OCI-LY7 (cell line): ENCODE measurements around the gene CIROP. TPM values are rescaled to one million over a fixed set of nuclear protein-coding genes. Genes with fewer than 3 reads are reported as not detected.

Experiments
- BruUV-seq: library from RNA; stranded (reverse); fragments of 400-500 nt; replicated peaks from 2 replicates; lab custom pipeline; 2021; lab: Mats Ljungman, UMichigan
- CTCF ChIA-PET: fragments of 300-600 bp; sonication (Branson Sonifier 250); formaldehyde crosslinking; loops from one replicate; lab custom pipeline; 2022; ENCODE audit warnings: antibody characterized with exemption; ENCODE audit not compliant: unreplicated experiment; lab: Charles Lee
- POLR2A ChIA-PET: fragments of 300-600 bp; sonication (Branson Sonifier 250); formaldehyde crosslinking; loops from one replicate; lab custom pipeline; 2022; ENCODE audit warnings: antibody characterized with exemption; lab: Charles Lee
- DNase-seq: peaks from one replicate; pipeline ENCODE4 v3.0.0-alpha.2; 2015; ENCODE audit warnings: low spot score
- H2AFZ ChIP-seq: fragments of 200-600 bp; sonication (generic), shearing (Covaris generic); 2 replicates; pipeline ENCODE4 v1.6.1; 2014; ENCODE audit warnings: mild to moderate bottlenecking, antibody characterized with exemption, low read length, moderate library complexity
- H3K27ac ChIP-seq: fragments of 200-600 bp; sonication (generic); 2 replicates; pipeline ENCODE4 v1.5.1; 2014; ENCODE audit warnings: mixed run types, low read depth, mild to moderate bottlenecking, moderate library complexity, low read length, inconsistent platforms; ENCODE audit not compliant: poor library complexity, severe bottlenecking
- H3K36me3 ChIP-seq: fragments of 200-600 bp; sonication (generic); 2 replicates; pipeline ENCODE4 v1.6.1; 2014; ENCODE audit warnings: mild to moderate bottlenecking, antibody characterized with exemption, low read length, moderate library complexity, mixed read lengths; ENCODE audit not compliant: insufficient read depth
- H3K4me1 ChIP-seq: fragments of 200-600 bp; sonication (generic); 2 replicates; pipeline ENCODE4 v1.5.1; 2014; ENCODE audit warnings: mild to moderate bottlenecking, low read length; ENCODE audit not compliant: insufficient read depth, poor library complexity, severe bottlenecking
- H3K4me2 ChIP-seq: fragments of 200-600 bp; sonication (generic); 2 replicates; pipeline ENCODE4 v1.6.1; 2014; ENCODE audit warnings: mild to moderate bottlenecking, low read length
- H3K4me3 ChIP-seq: fragments of 200-600 bp; sonication (generic); 2 replicates; pipeline ENCODE4 v1.5.1; 2014; ENCODE audit warnings: mild to moderate bottlenecking, low read depth, low read length; ENCODE audit not compliant: poor library complexity, severe bottlenecking
- H3K79me2 ChIP-seq: fragments of 200-600 bp; sonication (generic); 2 replicates; pipeline ENCODE4 v1.6.1; 2016; ENCODE audit warnings: low read depth, mild to moderate bottlenecking, low read length, moderate library complexity, mixed read lengths; ENCODE audit not compliant: insufficient read depth
- H3K9me2 ChIP-seq: fragments of 200-600 bp; sonication (generic); 2 replicates; pipeline ENCODE4 v1.6.1; 2016; ENCODE audit warnings: mild to moderate bottlenecking, low read length, mixed read lengths; ENCODE audit not compliant: insufficient read depth
- H3K9me3 ChIP-seq: fragments of 200-600 bp; sonication (generic); 2 replicates; pipeline ENCODE4 v1.6.1; 2014; ENCODE audit warnings: mild to moderate bottlenecking, mixed run types, low read length, mixed read lengths
- H4K20me1 ChIP-seq: fragments of 200-600 bp; sonication (generic); 2 replicates; pipeline ENCODE4 v1.6.1; 2014; ENCODE audit warnings: mild to moderate bottlenecking, antibody characterized with exemption, low read length, moderate library complexity, mixed read lengths; ENCODE audit not compliant: insufficient read depth
- CTCF ChIP-seq: fragments of 200-600 bp; sonication (generic); conservative IDR thresholded peaks from 2 replicates; pipeline ENCODE4 v1.5.1; 2014; ENCODE audit warnings: mild to moderate bottlenecking, antibody characterized with exemption, low read length, moderate library complexity, mixed read lengths
- EZH2phosphoT487 ChIP-seq: fragments of 200-600 bp; sonication (generic); IDR thresholded peaks from 2 replicates; pipeline ENCODE4 v1.6.1; 2018; ENCODE audit warnings: low read depth, borderline replicate concordance, mild to moderate bottlenecking, mixed run types, antibody characterized with exemption, low read length, moderate library complexity, mixed read lengths
- intact Hi-C: fragments of 100-400 bp; cut with micrococcal nuclease; formaldehyde crosslinking; loops from one replicate; pipeline ENCODE4 v1.10.0; 2022; ENCODE audit not compliant: unreplicated experiment
- total RNA-seq, 2 experiments: library from RNA; depleted of rRNA in 1 of 2; stranded (reverse); fragments of >200 nt in 1 of 2; shearing (Covaris generic) in 1 of 2; gene quantifications; 2 replicates each; pipeline ENCODE4 v1.2.3, GENCODE V29; 2014 to 2022

The CIROP gene
- total RNA-seq, 2 experiments from 2014 or later, result not detected

GRCh38 chr14:23070262-23071129, 34.3 kb downstream of the CIROP start:
- Histone ChIP-seq H3K4me2 (peak overlapping the region; percentile 94), H2AFZ (no peak overlapping the region), H3K27ac (peak overlapping the region; percentile 42), H3K4me1 (peaks cover 29% of the 10 kb centered on the region), H3K36me3 (peaks cover 83% of the 10 kb centered on the region), H3K4me3 (peak overlapping the region; percentile 79), H3K79me2 (peaks cover 45% of the 10 kb centered on the region), H4K20me1 (0 out of 2 replicates have a peak, but pooled peaks cover 9% of the 10 kb centered on the region), H3K9me2 (no peaks in the 10 kb centered on the region), H3K9me3 (no peaks in the 10 kb centered on the region)
- DNase-seq, result no peak
- CTCF ChIA-PET, result interaction anchor here (0.6 to 1.4 kb wide), 6 partner anchors 12 to 250 kb away, joined by 3 to 8 read pairs (median 4); partner anchors contain the start of gene ACIN1
- intact Hi-C loops, result loop anchor here (2.0 to 5.0 kb wide), 2 partner anchors 24 to 232 kb away; partner anchors contain the start of genes ACIN1, C14orf119 and PPP1R3E
- BruUV-seq, result no TSS peak
- TF ChIP-seq CTCF, result no peak
- TF ChIP-seq EZH2phosphoT487, result no peak
- POLR2A ChIA-PET, result interaction anchor here (0.6 to 1.6 kb wide), 7 partner anchors 12 to 230 kb away, joined by 3 to 10 read pairs (median 3); partner anchors contain the start of gene SLC7A8

- Histone ChIP-seq H3K4me1 (peaks cover 29% of the 10 kb centered on the region), H3K9me2 (no peaks in the 10 kb centered on the region), H3K4me2 (peak overlapping the region; percentile 42; the same call in 1 of the 2 replicates), H3K36me3 (peaks cover 83% of the 10 kb centered on the region), H3K79me2 (peaks cover 45% of the 10 kb centered on the region), H2AFZ (no peak overlapping the region), H3K9me3 (no peaks in the 10 kb centered on the region), H4K20me1 (0 out of 2 replicates have a peak, but pooled peaks cover 9% of the 10 kb centered on the region), H3K27ac (peak overlapping the region; percentile 25), H3K4me3 (no peak overlapping the region)
- CTCF ChIA-PET, result interaction anchor here (0.6 to 1.7 kb wide), 12 partner anchors 8 to 114 kb away, joined by 3 to 12 read pairs (median 4); partner anchors contain the start of genes ACIN1, C14orf119, CEBPE and SLC7A8
- POLR2A ChIA-PET, result interaction anchor here (0.6 to 1.4 kb wide), 4 partner anchors 25 to 200 kb away, joined by 3 to 5 read pairs (median 3); partner anchors contain the start of genes ACIN1, C14orf119 and SLC7A8
- BruUV-seq, result no TSS peak
- DNase-seq, result no peak
- intact Hi-C loops, result loop anchor here (1.0 kb wide), 2 partner anchors 51 to 118 kb away; no protein-coding TSS in a partner anchor
- TF ChIP-seq EZH2phosphoT487 (no peak), CTCF (no peak)
Measured at GRCh38 chr14:23069413-23069806, 35.4 kb downstream of the CIROP start.
